ENCODE results near the gene LNPK. TPM values are rescaled to one million over a fixed set of nuclear protein-coding genes. Genes with fewer than 3 reads are reported as not detected.
"Not testable (repeated sequence)": the region's sequence is repeated elsewhere in the genome, so short reads cannot be mapped to it uniquely, and the experiment has no call there.

LNPK gene, protein sequence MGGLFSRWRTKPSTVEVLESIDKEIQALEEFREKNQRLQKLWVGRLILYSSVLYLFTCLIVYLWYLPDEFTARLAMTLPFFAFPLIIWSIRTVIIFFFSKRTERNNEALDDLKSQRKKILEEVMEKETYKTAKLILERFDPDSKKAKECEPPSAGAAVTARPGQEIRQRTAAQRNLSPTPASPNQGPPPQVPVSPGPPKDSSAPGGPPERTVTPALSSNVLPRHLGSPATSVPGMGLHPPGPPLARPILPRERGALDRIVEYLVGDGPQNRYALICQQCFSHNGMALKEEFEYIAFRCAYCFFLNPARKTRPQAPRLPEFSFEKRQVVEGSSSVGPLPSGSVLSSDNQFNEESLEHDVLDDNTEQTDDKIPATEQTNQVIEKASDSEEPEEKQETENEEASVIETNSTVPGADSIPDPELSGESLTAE
- total RNA-seq: 19.2 TPM

DNA sequence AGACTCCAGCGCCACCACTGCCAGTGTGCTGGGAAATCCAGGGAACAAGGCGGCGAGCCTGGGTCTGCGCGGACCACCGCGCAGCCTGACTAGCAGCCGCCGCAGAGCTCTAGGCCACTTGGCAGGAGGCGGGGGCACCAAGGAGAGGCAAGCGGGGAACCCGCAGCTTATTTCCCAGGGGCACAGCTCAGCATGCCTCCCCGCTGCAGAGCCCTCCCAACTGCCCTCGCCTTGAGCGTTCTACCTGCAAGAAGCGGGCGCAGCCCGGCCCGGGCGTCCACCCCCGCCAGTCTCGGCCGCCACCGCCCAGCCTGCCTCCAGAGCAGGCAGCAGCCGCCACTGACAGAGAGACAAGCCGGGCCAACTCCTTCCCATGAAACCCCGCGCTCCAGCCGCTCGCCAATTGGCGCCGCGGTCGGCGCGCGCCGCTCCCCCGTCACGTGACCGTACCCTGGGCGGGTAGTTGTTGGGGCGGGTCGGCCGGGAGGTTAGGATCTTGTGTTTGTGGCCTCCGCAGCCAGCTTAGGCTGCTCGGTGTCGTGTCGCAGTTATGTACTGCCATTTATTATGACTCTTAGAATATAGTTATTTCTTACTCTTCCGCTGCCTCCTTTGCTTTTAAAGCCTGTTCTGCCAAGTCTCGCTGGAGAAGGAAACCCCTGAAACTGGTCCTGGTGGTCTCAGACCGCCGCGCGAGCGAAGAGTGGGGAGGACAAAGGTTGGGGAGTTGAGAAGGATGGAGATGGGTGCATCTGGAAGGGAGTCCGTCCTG is at the start of gene LNPK:
LNPK (minus strand) TSS at position 352 of the 772 bp plus-strand sequence. CDS start 6,683 bp downstream, outside the sequence.
- DNase-seq (ENCODE audit: low spot score) (peak; percentile 96), ATAC-seq (peak; percentile 90)

DNA sequence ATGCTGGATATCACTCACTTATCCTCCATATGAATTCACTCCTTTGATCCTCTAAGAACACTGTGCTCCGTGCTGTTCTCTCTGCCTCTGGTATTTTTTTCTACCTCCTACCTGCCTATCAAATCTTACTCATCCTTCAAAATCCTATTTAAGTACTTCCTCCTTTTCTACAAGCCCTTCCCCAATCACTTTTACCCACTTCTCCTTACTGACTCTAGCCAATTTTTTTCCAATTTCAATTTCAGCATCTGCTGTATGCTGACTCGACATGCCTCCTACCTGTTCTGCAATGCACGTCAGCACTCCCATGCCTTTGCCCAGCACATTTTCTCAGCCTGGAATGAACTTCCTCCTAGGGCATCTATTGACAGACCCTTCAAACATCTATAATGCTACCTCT is 37.3 kb upstream of the LNPK start:
- no peak for DNase-seq (ENCODE audit: low spot score)
- no peak for ATAC-seq

DNA sequence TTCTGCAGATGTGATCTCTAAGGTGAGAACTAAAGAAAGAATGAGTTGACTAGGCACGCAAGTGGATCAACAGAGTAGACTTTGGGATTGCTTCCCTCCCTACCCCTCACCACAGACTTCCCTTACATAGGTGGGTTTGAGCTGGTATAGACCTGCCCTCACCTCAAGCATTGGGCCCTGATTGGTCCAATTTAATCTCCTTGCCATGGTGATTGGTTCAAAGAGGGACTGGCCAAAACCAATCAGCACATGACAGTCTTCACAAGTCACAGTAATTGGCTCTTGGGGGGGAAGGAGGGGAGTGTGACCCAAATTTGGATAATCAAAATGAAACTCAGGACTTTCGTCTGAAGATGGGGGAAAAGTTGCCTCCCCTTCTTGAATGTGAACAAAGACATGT is 36.6 kb upstream of the LNPK start:
- ATAC-seq (no peak), DNase-seq (ENCODE audit: low spot score) (no peak)

GRCh38 chr2:176035013-176035691 is 33.1 kb upstream of the LNPK start:
- ATAC-seq: no peak
- DNase-seq (ENCODE audit: low spot score): no peak

DNA sequence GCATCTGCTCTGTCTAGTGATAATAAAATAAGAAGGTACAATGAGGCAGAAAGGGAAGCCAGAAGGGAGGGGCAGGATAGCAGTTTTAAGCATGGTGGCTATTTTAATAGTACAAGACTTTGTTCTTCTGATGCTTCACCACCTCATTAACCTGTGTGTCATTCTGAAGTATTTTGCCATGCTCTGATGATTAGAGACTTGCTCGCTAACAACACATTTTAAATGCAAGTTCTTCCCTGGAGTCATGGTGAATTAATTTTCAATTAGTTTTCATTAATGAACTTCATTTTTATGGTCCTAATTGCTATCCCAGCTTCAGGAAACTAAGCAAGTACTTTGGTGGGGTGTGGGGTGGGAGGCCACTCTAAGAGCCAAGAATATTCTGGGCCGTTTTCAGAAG is 25.7 kb upstream of the LNPK start:
- DNase-seq (ENCODE audit: low spot score) (no peak), ATAC-seq (no peak)

DNA sequence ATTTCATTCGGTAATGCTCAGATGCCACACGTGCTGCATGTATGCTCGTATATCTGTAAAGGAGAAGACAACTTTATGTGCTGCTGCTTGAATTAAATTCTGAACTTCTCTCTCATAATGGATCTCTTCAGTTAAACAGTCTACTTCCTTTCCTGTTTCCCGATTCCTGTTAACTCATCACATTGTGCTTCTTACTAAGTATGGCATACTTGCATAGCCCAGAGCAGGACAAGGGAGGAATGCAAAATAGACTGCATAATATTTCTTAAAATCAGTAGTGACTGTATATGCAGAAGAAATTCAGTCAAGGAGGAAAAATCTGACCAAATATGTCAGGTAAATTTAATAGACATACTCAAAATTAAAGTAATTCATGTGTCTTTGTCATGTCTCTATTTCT is 23.9 kb upstream of the LNPK start:
- ATAC-seq (no peak), DNase-seq (ENCODE audit: low spot score) (no peak)

GRCh38 chr2:176024083-176024482 is 22.0 kb upstream of the LNPK start:
- ATAC-seq (no peak), DNase-seq (ENCODE audit: low spot score) (no peak)

DNA sequence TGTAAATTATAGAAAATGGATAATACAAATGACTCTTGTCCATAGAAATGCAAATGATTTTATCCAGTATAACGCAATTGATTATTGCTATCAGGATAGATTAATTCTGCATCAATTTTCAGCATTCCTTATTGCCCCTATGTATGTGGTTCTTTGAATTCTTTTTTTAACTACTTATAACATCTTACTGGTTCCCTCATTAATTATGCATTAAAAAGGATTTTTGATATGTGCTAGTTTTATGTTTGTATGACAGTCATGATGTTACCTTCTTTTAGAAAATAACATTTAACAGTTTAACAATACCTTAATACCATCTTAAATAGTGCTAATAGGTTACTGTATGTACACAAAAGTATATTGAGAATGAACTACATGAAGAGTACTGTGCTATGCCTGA is 20.0 kb upstream of the LNPK start:
- DNase-seq (ENCODE audit: low spot score): no peak
- no peak for ATAC-seq

DNA sequence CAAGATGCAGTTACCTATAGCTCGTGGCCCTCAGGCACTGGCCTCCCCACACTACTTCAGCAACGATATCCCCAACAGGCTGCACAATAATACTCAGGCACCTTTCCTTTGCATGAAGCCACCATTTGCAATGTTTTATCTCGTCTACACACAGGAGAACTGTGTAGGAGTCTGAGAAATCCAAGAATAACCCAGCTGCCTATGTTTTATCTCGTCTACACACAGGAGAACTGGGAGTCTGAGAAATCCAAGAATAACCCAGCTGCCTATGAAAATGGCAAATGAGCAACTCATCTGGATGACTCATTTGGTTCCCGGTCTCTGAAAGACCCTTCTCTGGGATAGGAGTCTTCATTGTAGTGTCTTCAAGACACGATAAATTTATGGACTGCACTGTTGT is 18.3 kb upstream of the LNPK start:
- ATAC-seq (no peak), DNase-seq (ENCODE audit: low spot score) (no peak)

- DNase-seq (ENCODE audit: low spot score): no peak
- no peak for ATAC-seq
Observed at GRCh38 chr2:176018708-176019107, 16.6 kb upstream of the LNPK start.

DNA sequence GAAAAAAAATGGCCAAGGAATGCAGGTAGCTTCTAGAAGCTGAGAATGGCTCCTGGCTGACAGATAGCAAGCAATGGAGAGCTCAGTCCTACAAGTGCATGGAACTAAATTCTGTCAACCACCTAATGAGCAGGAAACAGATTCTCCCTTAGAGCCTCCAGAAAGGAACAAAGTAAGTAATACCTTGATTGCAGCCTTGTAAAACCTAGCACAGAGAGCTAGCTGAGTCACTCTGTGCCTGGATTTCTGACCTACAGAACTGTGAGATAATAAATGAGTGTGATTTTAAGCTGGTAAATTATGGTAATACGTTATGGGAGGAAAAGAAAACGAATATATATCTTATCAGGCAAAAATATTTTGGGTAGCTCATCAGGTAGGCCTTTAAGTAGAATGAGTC is 7.4 kb upstream of the LNPK start:
- ATAC-seq (no peak), DNase-seq (ENCODE audit: low spot score) (no peak)

DNA sequence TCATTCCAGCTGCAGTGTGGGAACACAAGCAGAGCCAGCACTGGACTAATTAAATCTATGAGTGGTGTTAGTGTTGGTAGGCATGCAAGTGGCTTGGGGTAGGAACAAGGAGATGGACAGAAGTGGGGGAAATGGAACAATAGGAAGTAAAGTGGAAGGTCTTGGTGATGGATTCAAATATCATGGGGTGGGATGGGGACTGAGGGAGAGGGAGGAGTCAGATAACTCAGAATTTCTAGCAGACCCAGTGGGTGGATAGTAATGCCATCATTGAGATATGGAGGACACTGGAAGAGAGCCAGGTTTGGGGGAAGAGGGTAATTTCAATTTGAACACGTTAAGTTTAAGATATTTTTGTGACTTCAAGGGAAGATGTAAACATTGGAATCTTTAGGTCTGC is 2.9 kb upstream of the LNPK start:
- DNase-seq (ENCODE audit: low spot score) (no peak), ATAC-seq (no peak)

- DNase-seq (ENCODE audit: low spot score) (no peak), ATAC-seq (peak; percentile 22)
Observed at GRCh38 chr2:176003958-176004357, 1.9 kb upstream of the LNPK start.

- DNase-seq (ENCODE audit: low spot score): no peak
- ATAC-seq: peak; percentile 29
Observed at GRCh38 chr2:176002688-176003210, 682 bp upstream of the LNPK start.

GRCh38 chr2:176001281-176001915 is 669 bp downstream of the LNPK start:
- peak; percentile 62 for DNase-seq (ENCODE audit: low spot score)
- peak; percentile 52 for ATAC-seq

GRCh38 chr2:175999283-175999819 is 2.7 kb downstream of the LNPK start:
- DNase-seq (ENCODE audit: low spot score): no peak
- ATAC-seq: no peak

DNA sequence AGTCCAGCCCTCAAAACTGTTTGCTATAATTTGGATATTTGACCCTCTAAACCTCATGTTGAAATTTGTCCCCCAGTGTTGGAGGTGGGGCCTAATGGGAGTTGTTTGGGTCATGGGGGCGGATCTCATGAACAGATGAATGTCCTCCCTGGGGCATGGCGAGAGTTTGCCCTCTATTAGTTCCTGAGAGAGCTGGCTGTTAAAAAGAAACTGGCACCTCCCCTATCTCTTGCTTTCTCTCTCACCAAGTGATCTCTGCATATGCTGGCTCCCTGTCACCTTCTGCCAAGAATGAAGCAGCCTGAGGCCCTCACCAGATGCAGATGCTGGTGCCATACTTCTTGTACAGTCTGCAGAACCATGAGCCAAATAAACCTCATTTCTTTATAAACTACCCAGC is 12.0 kb downstream of the LNPK start:
- ATAC-seq (no peak), DNase-seq (ENCODE audit: low spot score) (no peak)

DNA sequence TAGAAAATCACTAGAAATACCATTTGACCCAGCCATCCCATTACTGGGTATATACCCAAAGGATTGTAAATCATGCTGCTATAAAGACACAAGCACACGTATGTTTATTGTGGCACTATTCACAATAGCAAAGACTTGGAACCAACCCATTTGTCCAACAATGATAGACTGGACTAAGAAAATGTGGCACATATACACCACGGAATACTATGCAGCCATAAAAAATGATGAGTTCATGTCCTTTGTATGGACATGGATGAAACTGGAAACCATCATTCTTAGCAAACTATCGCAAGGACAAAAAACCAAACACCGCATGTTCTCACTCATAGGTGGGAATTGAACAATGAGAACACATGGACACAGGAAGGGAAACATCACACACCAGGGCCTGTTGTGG is 14.9 kb downstream of the LNPK start:
- ATAC-seq; DNase-seq (ENCODE audit: low spot score): not testable (repeated sequence)

- ATAC-seq: no peak
- no peak for DNase-seq (ENCODE audit: low spot score)
Observed at GRCh38 chr2:175984846-175985245, 17.2 kb downstream of the LNPK start.

DNA sequence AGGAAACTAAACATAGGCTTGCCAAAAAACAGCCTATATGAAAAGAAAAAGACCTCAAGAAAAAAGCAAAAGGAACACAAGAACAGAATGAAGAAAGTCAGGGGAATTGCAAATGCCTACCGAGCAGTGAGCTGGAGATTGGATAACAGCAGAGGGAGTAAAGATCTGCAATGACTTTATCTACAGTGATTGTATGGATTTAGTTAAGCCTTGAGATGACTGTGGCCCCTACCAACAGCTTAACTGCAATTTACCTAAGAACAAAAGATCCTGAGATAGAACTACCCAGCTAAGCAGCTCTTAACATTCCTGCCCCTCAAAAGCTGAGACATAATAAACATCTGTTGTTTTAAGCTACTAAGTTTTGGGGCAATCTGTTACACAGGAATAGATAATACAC is 20.5 kb downstream of the LNPK start:
- no peak for DNase-seq (ENCODE audit: low spot score)
- no peak for ATAC-seq

Measured in left lobe of liver (tissue), 2 donors.